H1 (cell line): ENCODE data around the gene FMNL2. TPM values are rescaled to one million over a fixed set of nuclear protein-coding genes. Genes with fewer than 3 reads are reported as not detected.

Experiments
- EP300 ChIP-seq, 2 experiments: IDR thresholded peaks; 1 replicate in 1 of 2; 2 replicates in 1 of 2; pipeline ENCODE4 v1.6.1; 2011 to 2012; ENCODE audit warnings: low read depth in 2 of 2, low read length in 2 of 2, mild to moderate bottlenecking in 2 of 2, borderline replicate concordance in 1 of 2, inconsistent platforms in 1 of 2, moderate library complexity in 1 of 2
- KDM1A ChIP-seq: fragments of 200-600, 300-600 bp; sonication (generic); IDR thresholded peaks from 2 replicates; pipeline ENCODE4 v1.7.1; 2016; ENCODE audit warnings: mild to moderate bottlenecking, low read length, borderline replicate concordance
- KDM4A ChIP-seq: IDR thresholded peaks from one replicate; pipeline ENCODE4 v1.7.1; 2012; ENCODE audit warnings: low read depth, mild to moderate bottlenecking, moderate library complexity, low read length, inconsistent platforms; ENCODE audit not compliant: severe bottlenecking
- SRF ChIP-seq: IDR thresholded peaks from 2 replicates; pipeline ENCODE4 v1.6.1; 2011; ENCODE audit warnings: mild to moderate bottlenecking, low read depth, low read length, moderate library complexity
- TEAD4 ChIP-seq: IDR thresholded peaks from 2 replicates; pipeline ENCODE4 v1.6.1; 2012; ENCODE audit warnings: low read depth, low read length, inconsistent platforms, mixed read lengths
- polyA plus RNA-seq, 7 experiments: library from polyadenylated mRNA; depleted of rRNA in 3 of 7; stranded (reverse) in 5 of 7; unstranded in 2 of 7; fragments of >200 nt in 5 of 7; fragments of 200-250 nt in 2 of 7; gene quantifications; 1 replicate in 5 of 7; 2 replicates in 1 of 7; 4 replicates in 1 of 7; pipeline versions ENCODE4 v1.2.1 to v1.2.3, GENCODE V29; 2011 to 2013; ENCODE audit warnings: missing spikeins in 2 of 7, mixed read lengths in 2 of 7
- total RNA-seq: library from RNA; stranded (reverse); fragmentation: NEBNext Ultra II Directional; extraction: Animal tissue kit (Norgen Biotek cat#: 25700); gene quantifications from 2 replicates; pipeline ENCODE4 v1.2.1, GENCODE V29; 2021

The FMNL2 gene
- total and polyA plus RNA-seq, 2 of the 8 experiments (the other 6 are each of a cell fraction or from before 2014, with no cell fraction given): 15.5 to 45.1 TPM

- TF ChIP-seq KDM4A (no peak), EP300 (IDR thresholded peaks at IDR 0.05; ENCODE audit: borderline replicate concordance in 1 of 2, low read depth in 2 of 2, low read length in 2 of 2) (no peak), SRF (no peak), TEAD4 (no peak), KDM1A (no peak)
Measured at GRCh38 chr2:152415796-152416195, 80.8 kb downstream of the FMNL2 start (continued).
